HG03575 (cell line): ENCODE results near the gene ODAD4.
"Not testable (repeated sequence)": the region's sequence is repeated elsewhere in the genome, so short reads cannot be mapped to it uniquely, and the experiment has no call there.

Source experiments
- ATAC-seq: cut with Tn5 transposase; IDR thresholded peaks from one replicate; pipeline ENCODE4 v1.9.1; 2021; ENCODE audit not compliant: unreplicated experiment, insufficient number of reproducible peaks, low FRiP score; ENCODE audit errors: extremely low read depth

ODAD4 gene

DNA sequence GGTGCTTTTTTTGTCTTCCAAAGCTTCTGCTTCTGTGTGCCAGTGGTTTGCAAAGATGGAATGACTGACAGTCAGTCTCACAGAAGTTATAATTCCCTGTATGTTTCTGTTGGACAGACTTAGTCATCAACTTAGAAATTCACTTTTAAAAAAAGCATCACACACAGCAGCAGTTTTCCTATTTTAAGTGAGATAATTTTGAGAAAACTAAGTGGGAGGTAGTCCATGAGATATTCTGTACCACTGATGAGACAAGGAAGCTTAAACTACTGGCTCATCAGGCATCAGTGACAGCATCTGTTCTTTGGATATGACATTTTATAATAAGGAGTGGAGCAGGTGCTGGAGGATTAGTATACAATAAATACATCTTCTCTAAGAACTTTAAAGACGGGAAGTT lies 56.2 kb downstream of the ODAD4 start:
- no peak for ATAC-seq

- ATAC-seq: no peak
Measured at GRCh38 chr17:41987642-41988041, 57.2 kb downstream of the ODAD4 start.

DNA sequence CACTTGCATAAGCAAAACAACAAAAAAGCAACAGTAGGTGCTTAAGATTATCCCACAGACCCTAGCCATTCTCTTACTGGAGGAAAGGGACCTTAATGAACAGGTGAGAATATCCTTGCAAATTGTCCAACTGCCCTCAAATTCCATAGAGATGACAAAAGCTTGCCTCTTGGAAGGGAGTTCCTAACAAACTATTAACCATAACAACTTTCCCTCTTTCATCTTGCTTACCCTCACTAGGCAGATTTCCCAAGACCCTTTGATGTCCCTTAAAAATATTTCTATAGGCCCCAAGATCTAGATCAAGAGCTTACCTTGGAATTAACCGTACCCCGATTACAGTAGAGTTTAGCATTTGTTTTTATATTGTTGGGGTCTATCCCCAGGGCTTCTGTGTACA lies 58.0 kb downstream of the ODAD4 start:
- no peak for ATAC-seq

- no peak for ATAC-seq
Measured at GRCh38 chr17:41989702-41990419, 59.4 kb downstream of the ODAD4 start.

- no peak for ATAC-seq
Measured at GRCh38 chr17:41992576-41992975, 62.2 kb downstream of the ODAD4 start.

GRCh38 chr17:41996855-41997164 lies 66.4 kb downstream of the ODAD4 start:
- no peak for ATAC-seq

DNA sequence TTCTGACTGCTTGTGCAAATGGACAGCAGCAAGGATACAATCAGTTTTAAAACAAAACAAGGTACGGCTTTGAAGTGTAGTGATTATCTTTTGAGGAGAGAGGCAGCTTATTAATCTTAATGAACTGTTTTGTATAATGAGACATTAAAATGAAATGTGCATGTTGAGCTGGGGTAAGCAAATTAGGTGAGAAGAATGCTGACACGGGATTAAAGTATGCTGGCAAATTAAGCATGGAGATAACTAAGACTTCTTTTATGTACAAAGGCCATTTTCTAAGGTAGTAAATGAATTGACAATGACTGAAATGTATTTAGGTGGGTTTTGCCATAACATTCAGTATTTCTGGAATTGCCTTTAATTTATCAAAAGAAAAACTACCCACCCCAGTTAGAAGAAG lies 68.1 kb downstream of the ODAD4 start:
- ATAC-seq: no peak

GRCh38 chr17:42000413-42001133 lies 70.2 kb downstream of the ODAD4 start:
- ATAC-seq: no peak

GRCh38 chr17:42001729-42002128 lies 71.3 kb downstream of the ODAD4 start:
- no peak for ATAC-seq

DNA sequence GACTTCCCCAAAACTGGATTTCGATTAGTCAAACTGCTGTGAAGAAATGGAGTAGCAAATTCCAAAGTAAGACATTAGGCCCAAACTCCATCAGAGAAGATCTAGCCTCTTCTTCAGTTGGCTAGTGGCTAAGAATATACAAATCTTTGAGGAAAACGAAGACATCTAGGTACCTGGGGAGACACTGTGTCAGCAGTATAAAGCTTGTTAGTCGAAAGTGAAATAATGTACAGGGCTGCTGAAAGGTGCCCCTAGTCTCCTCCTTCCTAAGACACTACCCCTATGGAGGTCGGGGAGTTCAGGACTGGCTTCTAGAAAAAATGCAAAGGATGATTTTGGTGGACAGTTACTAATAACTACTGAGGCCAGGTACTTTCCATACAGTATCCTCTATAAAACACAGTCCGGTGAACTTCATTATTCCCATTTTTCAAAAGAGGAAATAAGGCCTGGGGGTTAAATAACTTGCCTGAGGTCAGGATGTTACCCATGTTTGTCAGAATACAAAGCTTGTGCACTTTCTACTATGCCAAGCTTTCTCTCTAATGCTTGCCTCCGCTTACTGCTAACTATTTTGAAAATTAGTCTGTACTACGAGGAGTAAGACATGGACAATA lies 71.9 kb downstream of the ODAD4 start:
- no peak for ATAC-seq

DNA sequence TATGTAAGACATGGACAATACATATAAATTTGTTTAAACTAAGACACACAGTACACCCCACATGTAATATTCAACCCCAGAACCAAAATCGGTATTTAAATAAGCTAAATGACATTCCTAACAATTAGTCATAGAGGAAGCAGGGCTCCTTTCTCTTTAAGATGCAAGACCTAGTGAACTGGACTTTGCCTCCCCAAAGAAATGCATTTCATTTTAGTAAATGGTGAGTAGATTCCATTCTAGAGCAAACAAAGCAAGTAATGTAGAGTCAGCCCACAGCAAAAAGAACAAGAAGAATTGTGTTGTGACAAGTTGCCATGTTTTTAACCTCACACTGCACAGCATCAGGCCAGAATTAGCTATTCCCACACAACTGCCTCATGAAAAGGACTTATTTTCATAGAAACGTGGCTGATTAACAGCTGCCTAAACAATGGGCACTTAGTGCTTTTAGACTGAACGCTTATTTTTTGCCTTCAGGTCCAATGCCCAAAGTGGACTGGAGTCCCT lies 72.4 kb downstream of the ODAD4 start:
- ATAC-seq: no peak

- no peak for ATAC-seq
Measured at GRCh38 chr17:42005166-42005565, 74.7 kb downstream of the ODAD4 start.

- no peak for ATAC-seq
Measured at GRCh38 chr17:42009170-42009569, 78.8 kb downstream of the ODAD4 start.

DNA sequence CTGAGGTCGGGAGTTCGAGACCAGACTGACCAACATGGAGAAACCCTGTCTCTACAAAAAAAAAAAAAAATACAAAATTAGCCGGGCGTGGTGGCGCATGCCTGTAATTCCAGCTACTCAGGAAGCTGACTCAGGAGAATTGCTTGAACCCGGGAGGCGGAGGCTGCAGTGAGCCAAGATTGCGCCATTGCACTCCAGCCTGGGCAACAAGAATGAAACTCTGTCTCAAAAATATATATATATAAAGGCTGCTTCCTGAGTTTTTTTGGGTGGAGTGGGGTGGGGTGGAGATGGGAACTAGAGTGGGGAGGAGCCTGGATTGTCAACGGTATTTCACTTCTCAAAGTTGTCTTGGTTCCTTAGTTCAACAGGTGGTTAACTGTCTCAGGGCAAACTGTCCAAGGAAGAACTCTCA lies 79.9 kb downstream of the ODAD4 start:
- not testable (repeated sequence) for ATAC-seq

DNA sequence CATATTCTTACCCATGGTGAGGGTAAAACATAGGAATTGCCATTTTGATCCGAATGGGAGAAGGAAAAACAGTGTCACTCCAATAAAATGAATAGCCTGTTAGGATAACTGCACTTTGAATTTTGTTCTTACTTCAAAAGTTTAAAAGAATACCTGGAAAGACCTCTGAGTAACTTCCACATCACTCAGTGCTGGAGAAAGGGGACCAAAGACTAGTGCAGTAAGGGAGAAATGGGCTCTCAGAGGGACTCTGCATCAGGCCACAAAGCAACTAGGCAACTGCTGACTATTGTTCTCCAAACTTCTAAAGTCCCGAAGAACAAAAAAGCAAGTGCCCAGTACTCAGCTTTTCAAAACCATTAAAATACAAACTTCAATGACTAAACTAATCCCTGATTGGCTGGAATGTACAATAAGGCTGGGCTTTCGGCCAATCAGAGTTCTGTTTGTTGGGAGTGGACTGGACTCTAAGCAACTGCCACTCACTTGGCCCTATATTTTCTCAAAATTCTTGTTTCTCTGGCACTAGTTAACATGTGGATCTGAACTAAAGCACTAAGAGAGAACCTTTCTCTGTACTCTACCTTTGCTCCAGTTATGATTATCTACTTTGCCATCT lies 80.6 kb downstream of the ODAD4 start:
- ATAC-seq: no peak

GRCh38 chr17:42012363-42012762 lies 81.9 kb downstream of the ODAD4 start:
- not testable (repeated sequence) for ATAC-seq

DNA sequence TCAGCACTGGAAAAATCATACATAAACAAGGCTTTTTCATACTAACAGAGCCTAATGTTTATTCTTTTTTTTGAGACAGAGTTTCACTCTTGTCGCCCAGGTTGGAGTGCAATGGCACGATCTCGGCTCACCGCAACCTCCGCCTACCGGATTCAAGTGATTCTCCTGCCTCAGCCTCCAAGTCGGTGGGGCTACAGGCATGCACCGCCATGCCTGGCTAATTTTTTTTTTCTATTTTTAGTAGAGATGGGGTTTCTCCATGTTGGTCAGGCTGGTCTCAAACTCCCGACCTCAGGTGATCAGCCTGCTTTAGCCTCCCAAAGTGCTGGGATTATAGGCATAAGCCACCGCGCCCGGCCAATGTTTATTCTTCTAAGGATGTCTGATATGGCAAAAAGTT lies 83.3 kb downstream of the ODAD4 start:
- ATAC-seq: not testable (repeated sequence)
